OCI-LY7 (cell line): Measurements from ENCODE around the gene SLCO4A1. TPM values are rescaled to one million over a fixed set of nuclear protein-coding genes. Genes with fewer than 3 reads are reported as not detected.
A peak's percentile ranks its signal among the peaks of the same experiment; 100 is the strongest.

ENCODE experiments used
- BruUV-seq: library from RNA; stranded (reverse); fragments of 400-500 nt; replicated peaks from 2 replicates; lab custom pipeline; 2021; lab: Mats Ljungman, UMichigan
- CTCF ChIA-PET: fragments of 300-600 bp; sonication (Branson Sonifier 250); formaldehyde crosslinking; loops from one replicate; lab custom pipeline; 2022; ENCODE audit warnings: antibody characterized with exemption; ENCODE audit not compliant: unreplicated experiment; lab: Charles Lee
- POLR2A ChIA-PET: fragments of 300-600 bp; sonication (Branson Sonifier 250); formaldehyde crosslinking; loops from one replicate; lab custom pipeline; 2022; ENCODE audit warnings: antibody characterized with exemption; lab: Charles Lee
- DNase-seq: peaks from one replicate; pipeline ENCODE4 v3.0.0-alpha.2; 2015; ENCODE audit warnings: low spot score
- H2AFZ ChIP-seq: fragments of 200-600 bp; sonication (generic), shearing (Covaris generic); 2 replicates; pipeline ENCODE4 v1.6.1; 2014; ENCODE audit warnings: mild to moderate bottlenecking, antibody characterized with exemption, low read length, moderate library complexity
- H3K27ac ChIP-seq: fragments of 200-600 bp; sonication (generic); 2 replicates; pipeline ENCODE4 v1.5.1; 2014; ENCODE audit warnings: mixed run types, low read depth, mild to moderate bottlenecking, moderate library complexity, low read length, inconsistent platforms; ENCODE audit not compliant: poor library complexity, severe bottlenecking
- H3K36me3 ChIP-seq: fragments of 200-600 bp; sonication (generic); 2 replicates; pipeline ENCODE4 v1.6.1; 2014; ENCODE audit warnings: mild to moderate bottlenecking, antibody characterized with exemption, low read length, moderate library complexity, mixed read lengths; ENCODE audit not compliant: insufficient read depth
- H3K4me1 ChIP-seq: fragments of 200-600 bp; sonication (generic); 2 replicates; pipeline ENCODE4 v1.5.1; 2014; ENCODE audit warnings: mild to moderate bottlenecking, low read length; ENCODE audit not compliant: insufficient read depth, poor library complexity, severe bottlenecking
- H3K4me2 ChIP-seq: fragments of 200-600 bp; sonication (generic); 2 replicates; pipeline ENCODE4 v1.6.1; 2014; ENCODE audit warnings: mild to moderate bottlenecking, low read length
- H3K4me3 ChIP-seq: fragments of 200-600 bp; sonication (generic); 2 replicates; pipeline ENCODE4 v1.5.1; 2014; ENCODE audit warnings: mild to moderate bottlenecking, low read depth, low read length; ENCODE audit not compliant: poor library complexity, severe bottlenecking
- H3K79me2 ChIP-seq: fragments of 200-600 bp; sonication (generic); 2 replicates; pipeline ENCODE4 v1.6.1; 2016; ENCODE audit warnings: low read depth, mild to moderate bottlenecking, low read length, moderate library complexity, mixed read lengths; ENCODE audit not compliant: insufficient read depth
- H3K9me2 ChIP-seq: fragments of 200-600 bp; sonication (generic); 2 replicates; pipeline ENCODE4 v1.6.1; 2016; ENCODE audit warnings: mild to moderate bottlenecking, low read length, mixed read lengths; ENCODE audit not compliant: insufficient read depth
- H3K9me3 ChIP-seq: fragments of 200-600 bp; sonication (generic); 2 replicates; pipeline ENCODE4 v1.6.1; 2014; ENCODE audit warnings: mild to moderate bottlenecking, mixed run types, low read length, mixed read lengths
- H4K20me1 ChIP-seq: fragments of 200-600 bp; sonication (generic); 2 replicates; pipeline ENCODE4 v1.6.1; 2014; ENCODE audit warnings: mild to moderate bottlenecking, antibody characterized with exemption, low read length, moderate library complexity, mixed read lengths; ENCODE audit not compliant: insufficient read depth
- EZH2phosphoT487 ChIP-seq: fragments of 200-600 bp; sonication (generic); IDR thresholded peaks from 2 replicates; pipeline ENCODE4 v1.6.1; 2018; ENCODE audit warnings: low read depth, borderline replicate concordance, mild to moderate bottlenecking, mixed run types, antibody characterized with exemption, low read length, moderate library complexity, mixed read lengths
- intact Hi-C: fragments of 100-400 bp; cut with micrococcal nuclease; formaldehyde crosslinking; loops from one replicate; pipeline ENCODE4 v1.10.0; 2022; ENCODE audit not compliant: unreplicated experiment
- total RNA-seq, 2 experiments: library from RNA; depleted of rRNA in 1 of 2; stranded (reverse); fragments of >200 nt in 1 of 2; shearing (Covaris generic) in 1 of 2; gene quantifications; 2 replicates each; pipeline ENCODE4 v1.2.3, GENCODE V29; 2014 to 2022
- TF ChIP-seq, protein P1 (sequence below): fragments of 200-600 bp; sonication (generic); conservative IDR thresholded peaks from 2 replicates; pipeline ENCODE4 v1.5.1; 2014; ENCODE audit warnings: mild to moderate bottlenecking, antibody characterized with exemption, low read length, moderate library complexity, mixed read lengths

SLCO4A1 gene
- total RNA-seq, 2 experiments from 2014 or later, result 34.3 to 52.4 TPM

DNA sequence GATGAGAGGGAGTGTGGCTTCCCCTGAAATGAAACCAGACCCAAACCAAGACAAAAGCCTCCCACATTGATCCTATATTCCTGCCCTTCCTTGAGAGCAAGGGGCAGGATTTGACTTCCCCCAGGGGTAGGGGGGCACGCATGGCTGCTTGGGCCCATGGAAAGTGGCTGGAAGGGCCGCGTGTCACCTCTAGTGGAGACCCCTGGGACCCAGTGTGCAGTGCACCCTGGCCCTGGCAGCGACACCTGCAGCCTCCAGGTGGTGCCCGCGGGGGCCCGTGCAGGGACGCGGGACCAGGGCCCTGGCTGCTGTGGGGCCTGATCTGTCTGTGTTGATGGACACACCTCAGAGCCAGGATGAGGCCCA, 18.0 kb upstream of the SLCO4A1 start:
- Histone ChIP-seq H3K27ac (peak overlapping the region; percentile 75), H3K4me3 (peak overlapping the region; percentile 58)
- intact Hi-C loops, result loop anchor here (1.0 kb wide), 2 partner anchors 18 to 167 kb away; partner anchors contain the start of gene SLCO4A1

DNA sequence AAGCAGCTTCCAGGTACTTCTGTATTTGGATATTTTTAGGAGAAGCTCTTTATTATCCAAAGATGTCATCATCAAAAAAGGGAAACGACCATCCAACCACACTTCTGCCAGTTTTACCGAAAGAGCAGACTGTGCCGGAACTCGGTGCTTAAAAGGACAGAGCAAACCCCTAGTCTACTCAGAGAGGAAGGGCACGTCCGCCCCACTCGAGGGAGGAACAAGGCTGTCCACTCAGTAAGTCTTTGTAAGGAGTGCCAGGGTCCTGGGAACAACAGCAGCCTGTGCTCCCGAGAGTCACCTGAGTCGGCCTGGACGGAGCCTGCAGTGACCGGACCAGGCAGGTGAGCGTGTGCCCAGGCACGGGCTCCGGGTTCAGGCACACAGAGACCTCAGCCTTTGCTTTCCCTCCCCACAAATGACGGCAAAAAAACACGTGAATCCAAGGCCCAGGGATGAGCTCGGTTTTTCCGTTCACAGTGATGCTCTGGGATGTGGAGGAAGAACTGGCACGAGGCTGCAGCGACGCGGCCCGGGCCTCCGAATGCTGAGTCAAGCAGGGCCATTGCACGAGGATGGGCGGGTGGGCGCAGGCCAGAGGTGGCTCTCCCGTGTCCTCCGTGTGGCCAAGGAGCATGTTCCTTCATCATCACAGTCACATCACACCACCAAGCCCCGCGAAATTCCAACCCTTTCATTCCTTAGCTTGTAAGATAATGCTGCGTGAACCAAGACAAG, 17.4 kb upstream of the SLCO4A1 start:
- peak overlapping the region; percentile 75 for H3K27ac ChIP-seq
- no peaks in the 10 kb centered on the region for H3K36me3 ChIP-seq
- TF ChIP-seq, protein P1, sequence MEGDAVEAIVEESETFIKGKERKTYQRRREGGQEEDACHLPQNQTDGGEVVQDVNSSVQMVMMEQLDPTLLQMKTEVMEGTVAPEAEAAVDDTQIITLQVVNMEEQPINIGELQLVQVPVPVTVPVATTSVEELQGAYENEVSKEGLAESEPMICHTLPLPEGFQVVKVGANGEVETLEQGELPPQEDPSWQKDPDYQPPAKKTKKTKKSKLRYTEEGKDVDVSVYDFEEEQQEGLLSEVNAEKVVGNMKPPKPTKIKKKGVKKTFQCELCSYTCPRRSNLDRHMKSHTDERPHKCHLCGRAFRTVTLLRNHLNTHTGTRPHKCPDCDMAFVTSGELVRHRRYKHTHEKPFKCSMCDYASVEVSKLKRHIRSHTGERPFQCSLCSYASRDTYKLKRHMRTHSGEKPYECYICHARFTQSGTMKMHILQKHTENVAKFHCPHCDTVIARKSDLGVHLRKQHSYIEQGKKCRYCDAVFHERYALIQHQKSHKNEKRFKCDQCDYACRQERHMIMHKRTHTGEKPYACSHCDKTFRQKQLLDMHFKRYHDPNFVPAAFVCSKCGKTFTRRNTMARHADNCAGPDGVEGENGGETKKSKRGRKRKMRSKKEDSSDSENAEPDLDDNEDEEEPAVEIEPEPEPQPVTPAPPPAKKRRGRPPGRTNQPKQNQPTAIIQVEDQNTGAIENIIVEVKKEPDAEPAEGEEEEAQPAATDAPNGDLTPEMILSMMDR, result peak; percentile 65; the same call in 1 of the 2 replicates
- TF ChIP-seq EZH2phosphoT487, result no peak
- H3K4me2 ChIP-seq, result peak overlapping the region; percentile 91
- no TSS peak for BruUV-seq
- intact Hi-C loops, result loop anchor here (1.0 kb wide), 2 partner anchors 17 to 166 kb away; partner anchors contain the start of gene SLCO4A1
- ChIA-PET CTCF (interaction anchor here (0.6 to 1.0 kb wide), 2 partner anchors 25 to 87 kb away, joined by 3 to 4 read pairs; no protein-coding TSS in a partner anchor), POLR2A (interaction anchor here (0.6 to 2.2 kb wide), 6 partner anchors 12 to 155 kb away, joined by 3 to 10 read pairs (median 4); partner anchors contain the start of gene SLCO4A1)
- peaks cover 57% of the 10 kb centered on the region for H3K4me1 ChIP-seq
- DNase-seq, result no peak
- no peaks in the 10 kb centered on the region; the same call in 1 of the 2 replicates for H3K9me3 ChIP-seq
- peak overlapping the region; percentile 57; the same call in 1 of the 2 replicates for H2AFZ ChIP-seq
- peak overlapping the region; percentile 58 for H3K4me3 ChIP-seq
- H4K20me1 ChIP-seq, result no peaks in the 10 kb centered on the region
- no peaks in the 10 kb centered on the region for H3K79me2 ChIP-seq
- no peaks in the 10 kb centered on the region for H3K9me2 ChIP-seq

More for the DNA sequence above, 18.0 kb upstream of the SLCO4A1 start:
- no peak for TF ChIP-seq EZH2phosphoT487
- TF ChIP-seq, protein P1, result peak; percentile 90
- Histone ChIP-seq H4K20me1 (no peaks in the 10 kb centered on the region), H3K4me2 (peak overlapping the region; percentile 91), H3K9me2 (no peaks in the 10 kb centered on the region), H3K79me2 (no peaks in the 10 kb centered on the region), H3K9me3 (no peaks in the 10 kb centered on the region; the same call in 1 of the 2 replicates), H3K4me1 (peaks cover 51% of the 10 kb centered on the region), H2AFZ (peak overlapping the region; percentile 57; the same call in 1 of the 2 replicates), H3K36me3 (no peaks in the 10 kb centered on the region)
- BruUV-seq, result no TSS peak
- ChIA-PET POLR2A (interaction anchor here (0.6 to 2.2 kb wide), 8 partner anchors 9 to 155 kb away, joined by 3 to 10 read pairs (median 3); partner anchors contain the start of gene SLCO4A1), CTCF (interaction anchor here (1.0 kb wide), 1 partner anchor 26 kb away, joined by 3 read pairs; no protein-coding TSS in a partner anchor)
- DNase-seq, result peak; percentile 88
